NCI-H748 treated with DMSO at 0.1 percent for 48 hours (cell line): ENCODE measurements around the gene SPOP.

Experiments
- DNase-seq: peaks from one replicate; lab custom pipeline; 2025; lab: John Stamatoyannopoulos, UW

SPOP gene

GRCh38 chr17:49549691-49550678 is 127.9 kb downstream of the SPOP start:
- DNase-seq: no peak

- DNase-seq: no peak
Measured at GRCh38 chr17:49549311-49549605, 128.6 kb downstream of the SPOP start.
